Stimulated activated CD4-positive, alpha-beta T cell treated with anti-CD3 and anti-CD28 coated beads, Interleukin-4, amount 100 ng/mL, for 48 hours (primary cell): ENCODE data around the gene ABCB9.

ENCODE experiments used
- DNase-seq, 2 donors: peaks; one replicate each; pipeline ENCODE4 v3.0.0-alpha.2; 2020; ENCODE audit warnings: low read depth in 2 of 2

Gene ABCB9

DNA sequence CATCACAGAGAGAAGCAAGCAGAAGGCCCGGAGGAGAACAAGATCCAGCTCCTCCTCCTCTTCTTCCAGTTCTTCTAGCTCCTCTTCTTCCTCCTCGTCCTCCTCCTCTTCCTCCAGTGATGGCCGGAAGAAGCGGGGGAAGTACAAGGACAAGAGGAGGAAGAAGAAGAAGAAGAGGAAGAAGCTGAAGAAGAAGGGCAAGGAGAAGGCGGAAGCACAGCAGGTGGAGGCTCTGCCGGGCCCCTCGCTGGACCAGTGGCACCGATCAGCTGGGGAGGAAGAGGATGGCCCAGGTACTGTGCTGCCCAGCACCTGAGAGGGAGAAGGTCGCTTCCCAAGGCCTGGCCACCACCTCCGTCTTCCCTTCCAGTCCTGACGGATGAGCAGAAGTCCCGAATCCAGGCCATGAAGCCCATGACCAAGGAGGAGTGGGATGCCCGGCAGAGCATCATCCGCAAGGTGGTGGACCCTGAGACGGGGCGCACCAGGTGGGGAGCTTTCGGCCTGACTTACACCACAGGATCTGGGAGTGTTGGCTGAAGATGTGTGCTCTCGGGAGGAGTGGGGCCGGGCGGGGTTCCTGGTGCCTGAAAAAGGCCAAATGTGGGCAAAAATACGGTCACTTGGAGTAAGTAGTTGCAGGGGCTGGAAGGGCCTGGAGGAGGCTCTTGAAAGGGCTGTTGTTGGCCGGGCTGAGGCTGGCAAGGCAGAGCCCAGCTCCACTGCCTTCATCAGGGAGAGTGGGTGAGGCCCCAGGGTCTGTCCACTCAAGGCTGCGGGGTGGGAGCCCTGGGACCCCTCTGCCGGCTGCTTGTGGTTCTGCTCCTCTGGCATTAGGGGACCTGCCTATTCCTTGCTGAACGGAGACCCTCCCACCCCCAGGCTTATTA lies 15.6 kb upstream of the ABCB9 start:
- no peak for DNase-seq

DNA sequence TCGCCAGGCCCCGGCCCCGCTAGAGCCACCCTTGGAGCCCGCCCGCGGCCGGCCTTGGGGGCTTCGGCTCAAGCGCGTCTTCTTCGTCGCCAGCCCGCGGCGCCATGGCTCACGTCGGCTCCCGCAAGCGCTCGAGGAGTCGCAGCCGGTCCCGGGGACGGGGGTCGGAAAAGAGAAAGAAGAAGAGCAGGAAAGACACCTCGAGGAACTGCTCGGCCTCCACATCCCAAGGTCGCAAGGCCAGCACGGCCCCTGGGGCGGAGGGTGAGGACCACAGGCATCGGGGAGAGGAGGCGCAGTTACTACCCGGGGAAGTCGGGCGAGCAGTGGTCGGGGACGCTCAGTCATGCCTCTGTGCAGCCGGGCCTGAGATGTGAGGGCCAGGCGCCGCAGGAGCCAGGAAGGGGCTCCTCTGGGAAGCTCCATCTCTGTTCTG lies 14.8 kb upstream of the ABCB9 start:
- DNase-seq: no peak

DNA sequence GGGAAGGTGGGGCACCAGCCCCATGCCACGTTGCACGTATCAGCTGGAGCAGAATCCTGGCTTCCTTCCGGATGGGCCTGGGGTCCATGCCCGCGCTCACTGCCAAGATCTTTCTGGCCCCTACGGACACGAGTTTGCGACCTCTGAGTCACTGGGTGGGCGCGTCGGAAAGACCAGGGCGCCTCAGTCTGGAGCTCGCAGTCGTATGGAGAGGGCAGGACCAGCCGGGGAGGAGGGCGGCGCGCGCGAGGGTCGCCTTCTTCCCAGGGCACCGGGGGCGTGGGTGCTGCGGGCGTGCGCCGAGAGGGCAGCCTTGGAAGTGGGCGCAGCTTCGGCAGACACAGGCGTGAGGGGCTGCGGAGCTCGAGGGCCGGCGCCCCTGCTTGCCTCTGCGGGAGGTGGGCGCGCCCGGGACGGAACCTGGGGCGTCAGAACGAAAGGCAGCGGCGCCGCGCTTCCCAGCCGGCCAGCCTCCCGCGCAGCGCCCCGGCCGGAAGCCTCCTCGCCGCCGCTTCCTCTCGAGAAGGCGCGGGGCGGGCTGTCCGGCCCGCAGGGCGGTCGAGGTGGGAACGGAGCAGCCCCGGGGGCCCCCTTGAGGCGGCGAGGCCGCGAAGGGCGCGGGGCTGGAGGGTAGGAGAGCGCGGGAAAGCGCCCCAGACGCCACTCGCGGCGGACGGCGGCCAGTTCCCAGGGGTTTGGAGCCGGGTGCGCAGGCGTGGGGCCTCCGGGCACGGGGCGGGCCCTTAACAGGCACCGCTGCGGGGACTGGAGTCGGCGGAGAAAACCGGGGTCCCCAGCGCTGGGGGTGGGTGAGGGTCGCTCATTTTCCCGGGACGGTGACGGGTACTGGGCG lies 14.1 kb upstream of the ABCB9 start, which contains the start of gene ARL6IP4:
ARL6IP4 (plus strand) TSS at position 499 of the 853 bp plus-strand sequence. CDS start 459 bp downstream, outside the sequence.
- peak; percentile 57 to 61 for DNase-seq

DNA sequence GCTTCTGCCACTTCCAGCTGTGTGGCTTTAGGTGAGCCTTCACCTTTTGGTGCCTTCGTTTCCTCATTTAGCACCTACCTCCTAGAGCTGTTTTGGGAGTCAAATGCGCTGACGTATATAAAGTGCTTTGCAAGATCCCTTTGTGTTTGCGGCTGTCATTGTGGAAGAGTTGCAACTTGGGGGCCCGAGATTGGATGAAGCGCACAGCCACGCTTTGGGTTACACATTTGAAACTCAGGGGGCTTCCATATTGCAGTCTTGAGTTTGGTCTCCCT lies 13.6 kb upstream of the ABCB9 start:
- DNase-seq: no peak

DNA sequence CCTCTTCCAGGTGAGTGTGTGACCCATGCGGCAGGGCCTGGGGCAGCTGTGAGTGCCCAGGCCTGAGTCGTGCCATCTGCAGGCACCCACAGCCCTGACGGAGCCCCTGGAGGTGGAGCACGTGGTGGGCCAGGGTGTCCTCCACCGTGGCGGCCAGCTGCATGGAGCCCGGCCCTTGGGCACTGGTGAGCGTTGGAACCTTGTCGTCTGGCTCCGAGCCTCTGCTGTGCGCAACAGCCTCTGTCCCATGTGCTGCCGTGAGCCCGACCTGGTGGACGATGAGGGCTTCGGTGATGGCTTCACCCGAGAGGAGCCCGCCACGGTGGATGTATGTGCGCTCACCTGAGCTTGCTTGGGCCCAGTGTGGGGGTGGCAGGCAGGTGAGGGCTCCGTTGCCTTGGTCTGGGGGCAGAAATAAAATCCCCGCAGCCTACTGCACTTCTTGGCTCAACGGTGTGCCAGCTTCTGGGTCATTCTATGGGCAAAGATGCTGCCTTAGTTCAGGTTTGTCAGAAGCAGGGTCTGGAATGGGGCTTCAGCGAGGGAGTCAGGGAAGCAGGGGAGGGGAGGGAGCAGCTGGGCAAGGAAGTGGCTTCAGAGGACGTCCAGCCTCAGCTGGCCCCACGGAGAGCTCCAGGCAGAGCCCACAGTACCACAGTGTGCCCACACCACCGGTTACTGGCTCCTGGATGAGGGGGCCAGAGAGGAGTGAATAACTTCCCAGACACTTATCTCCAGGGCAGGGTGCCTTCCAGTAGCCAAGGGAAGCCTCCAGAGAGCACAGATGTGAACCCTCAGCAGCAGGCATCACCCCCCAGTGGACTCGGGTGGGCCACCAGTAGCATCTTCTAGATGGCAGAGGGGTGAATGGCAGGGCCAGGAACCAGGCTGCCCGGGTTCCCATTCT lies 13.0 kb upstream of the ABCB9 start:
- DNase-seq: no peak

DNA sequence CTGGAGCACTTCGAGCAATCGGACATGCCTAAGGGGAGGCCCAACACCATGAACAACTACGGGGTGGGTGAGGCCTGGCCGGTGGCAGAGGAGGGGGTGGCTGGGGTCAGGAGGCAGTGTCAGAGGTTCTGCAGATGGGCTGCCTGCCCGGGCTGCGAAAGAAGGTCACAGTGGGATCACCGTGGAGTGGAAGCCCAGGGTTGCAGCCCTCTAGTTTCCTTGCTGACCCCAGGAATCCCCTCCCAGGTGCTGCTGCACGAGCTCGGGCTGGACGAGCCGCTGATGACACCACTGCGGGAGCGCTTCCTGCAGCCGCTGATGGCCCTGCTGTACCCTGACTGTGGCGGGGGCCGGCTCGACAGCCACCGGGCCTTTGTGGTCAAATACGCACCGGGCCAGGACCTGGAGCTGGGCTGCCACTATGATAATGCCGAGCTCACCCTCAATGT lies 12.3 kb upstream of the ABCB9 start:
- DNase-seq: no peak

DNA sequence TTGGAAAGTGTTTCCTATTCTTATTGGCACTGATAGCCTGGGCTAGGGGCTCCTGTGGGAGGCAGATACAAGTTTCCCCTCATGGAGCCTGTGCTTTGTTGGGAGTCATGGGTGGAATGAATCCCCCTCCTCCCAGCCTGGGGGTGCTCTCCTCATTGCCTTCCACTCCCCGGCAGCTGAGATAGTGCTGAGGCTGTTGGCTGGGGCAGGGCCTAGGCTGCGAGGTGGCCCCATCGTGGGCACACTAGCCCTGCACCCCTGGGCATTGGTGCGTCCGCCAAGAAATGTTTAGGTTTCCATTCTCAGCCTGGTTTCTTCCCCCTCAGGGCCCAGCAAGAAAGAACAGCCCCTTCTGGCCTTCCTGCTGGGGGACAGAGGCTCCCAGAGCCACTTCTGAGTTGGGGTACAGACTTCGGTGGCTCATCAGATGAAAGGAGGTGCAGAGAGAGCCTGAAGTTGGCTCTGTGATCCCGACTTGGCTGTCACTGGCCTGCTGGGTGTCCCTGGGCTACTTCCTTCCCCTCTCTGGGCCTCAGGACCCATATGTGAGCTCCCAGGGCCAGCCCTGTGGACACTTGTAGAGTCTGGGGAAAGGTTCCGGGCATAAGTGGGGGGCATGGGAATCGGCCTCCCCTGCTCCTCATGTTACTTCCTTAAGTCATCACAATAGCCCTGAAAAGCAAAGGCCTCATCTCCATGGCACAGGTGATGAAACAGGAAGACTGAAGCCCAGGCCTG lies 11.6 kb upstream of the ABCB9 start:
- no peak for DNase-seq

DNA sequence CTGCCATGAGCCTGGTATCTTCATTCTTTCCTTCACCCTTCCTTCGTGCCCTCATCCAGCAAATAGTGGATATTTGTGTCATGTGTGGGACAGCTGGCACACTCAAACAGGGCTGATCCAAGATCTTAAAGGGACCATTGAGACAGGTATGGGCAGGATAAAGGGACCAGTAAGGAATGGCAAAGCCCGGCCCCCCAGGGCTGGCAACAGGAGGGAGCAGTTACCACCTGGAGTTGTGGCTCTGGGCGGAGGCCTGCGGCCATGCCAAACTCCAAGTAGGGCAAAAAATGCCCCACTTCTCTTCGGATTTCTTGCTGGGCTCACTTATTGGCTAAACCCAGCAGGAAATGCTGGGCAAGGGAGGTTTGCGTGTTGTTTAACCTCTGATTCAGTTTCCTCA lies 10.9 kb upstream of the ABCB9 start:
- DNase-seq: no peak

DNA sequence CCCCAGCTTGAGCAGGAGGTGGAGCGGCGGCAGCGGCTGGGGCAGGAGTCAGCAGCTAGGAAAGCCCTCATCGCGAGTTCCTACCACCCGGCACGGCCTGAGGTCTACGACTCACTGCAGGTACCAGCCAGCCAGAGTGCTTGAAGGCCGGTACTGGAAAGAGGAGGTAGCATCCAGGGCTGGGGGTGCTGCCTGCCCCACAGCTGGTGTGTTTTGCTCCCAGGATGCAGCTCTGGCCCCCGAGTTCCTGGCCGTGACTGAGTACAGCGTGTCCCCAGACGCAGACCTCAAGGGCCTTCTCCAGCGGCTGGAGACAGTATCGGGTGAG lies 10.3 kb upstream of the ABCB9 start:
- no peak for DNase-seq

DNA sequence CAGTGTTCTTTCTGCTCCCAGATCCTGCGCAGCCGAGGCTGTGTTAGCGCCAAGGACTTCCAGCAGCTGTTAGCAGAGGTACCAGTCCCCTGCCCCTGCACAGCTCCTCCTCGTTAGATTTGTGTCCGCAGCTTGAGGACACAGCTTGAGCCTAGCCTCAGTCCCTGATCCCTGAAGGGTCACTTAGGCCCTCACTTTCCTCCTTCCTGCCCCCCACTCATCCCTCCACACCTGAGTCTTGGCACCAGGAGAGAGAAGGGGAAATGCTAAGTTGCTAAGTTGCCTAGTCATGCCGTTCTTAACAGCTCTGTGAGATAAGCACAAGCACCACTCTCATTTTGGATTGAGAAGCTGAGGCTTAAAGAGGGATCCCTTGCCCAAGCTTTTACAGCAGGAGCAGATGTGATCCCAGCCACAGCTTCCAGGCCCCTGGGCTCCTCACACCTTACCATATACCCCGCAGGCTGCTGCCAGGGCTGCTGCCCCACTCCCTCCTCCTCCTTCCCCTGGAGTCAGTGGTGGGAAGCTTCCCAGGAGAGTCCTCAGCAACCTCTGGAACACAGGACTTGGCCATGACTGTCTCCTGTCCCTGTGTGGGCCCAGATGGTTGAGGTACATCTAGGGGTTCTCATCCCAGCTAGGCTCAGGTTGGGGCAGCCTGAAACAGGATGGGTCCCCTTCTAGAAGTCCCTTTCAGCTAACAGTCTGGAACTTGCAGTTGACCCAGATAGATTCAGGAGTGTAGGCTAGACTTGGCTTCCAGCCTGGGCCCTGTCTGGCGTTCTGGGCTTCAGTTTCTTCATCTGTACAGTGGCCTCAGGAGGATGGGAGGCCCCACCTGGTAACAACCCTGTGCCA lies 9.8 kb upstream of the ABCB9 start:
- no peak for DNase-seq

DNA sequence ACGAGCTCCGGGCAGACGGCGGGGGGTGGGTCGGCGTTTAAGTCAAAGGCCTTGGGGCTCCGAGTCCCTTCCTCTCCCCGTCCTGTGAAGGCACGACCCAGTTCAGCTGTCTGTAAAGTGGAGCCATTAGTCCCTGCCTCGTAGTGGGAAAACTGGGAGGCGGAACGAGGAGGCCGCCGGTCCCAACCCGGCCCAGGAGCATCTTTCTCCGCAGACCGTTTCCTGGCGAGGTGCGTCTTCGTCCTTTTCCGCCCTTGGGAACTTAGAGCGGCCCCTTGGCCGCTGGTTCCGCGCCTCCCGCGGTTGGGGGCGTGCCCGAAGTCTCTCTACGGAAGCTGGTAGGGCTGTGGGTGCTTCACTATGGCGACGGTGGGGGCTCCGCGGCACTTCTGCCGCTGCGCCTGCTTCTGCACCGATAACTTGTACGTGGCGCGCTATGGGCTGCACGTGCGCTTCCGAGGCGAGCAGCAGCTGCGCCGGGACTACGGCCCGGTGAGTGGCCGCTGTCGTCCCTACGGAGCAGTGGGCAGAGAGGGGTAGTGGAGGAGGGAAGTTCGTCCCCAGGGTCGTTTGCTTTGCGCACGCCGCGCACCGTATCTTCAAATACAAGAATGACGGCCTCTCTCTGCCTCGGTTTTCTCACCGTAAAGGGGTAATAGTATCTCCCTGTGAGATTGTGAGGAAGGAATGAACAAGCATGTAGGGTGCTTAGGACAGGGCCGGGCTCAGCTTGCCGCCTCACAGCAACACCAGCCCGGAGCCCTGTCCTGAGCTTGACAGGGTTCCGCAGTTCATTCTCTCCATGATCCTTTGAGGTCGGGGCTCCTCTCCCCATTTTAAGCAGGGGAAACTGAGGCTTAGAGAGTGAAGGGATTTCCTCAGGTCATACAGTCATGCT lies 8.9 kb upstream of the ABCB9 start, which contains the start of gene OGFOD2:
OGFOD2 (plus strand) TSS at position 353 of the 898 bp plus-strand sequence; CDS start at position 361, 8 bp downstream.
- DNase-seq: peak; percentile 84 to 91

DNA sequence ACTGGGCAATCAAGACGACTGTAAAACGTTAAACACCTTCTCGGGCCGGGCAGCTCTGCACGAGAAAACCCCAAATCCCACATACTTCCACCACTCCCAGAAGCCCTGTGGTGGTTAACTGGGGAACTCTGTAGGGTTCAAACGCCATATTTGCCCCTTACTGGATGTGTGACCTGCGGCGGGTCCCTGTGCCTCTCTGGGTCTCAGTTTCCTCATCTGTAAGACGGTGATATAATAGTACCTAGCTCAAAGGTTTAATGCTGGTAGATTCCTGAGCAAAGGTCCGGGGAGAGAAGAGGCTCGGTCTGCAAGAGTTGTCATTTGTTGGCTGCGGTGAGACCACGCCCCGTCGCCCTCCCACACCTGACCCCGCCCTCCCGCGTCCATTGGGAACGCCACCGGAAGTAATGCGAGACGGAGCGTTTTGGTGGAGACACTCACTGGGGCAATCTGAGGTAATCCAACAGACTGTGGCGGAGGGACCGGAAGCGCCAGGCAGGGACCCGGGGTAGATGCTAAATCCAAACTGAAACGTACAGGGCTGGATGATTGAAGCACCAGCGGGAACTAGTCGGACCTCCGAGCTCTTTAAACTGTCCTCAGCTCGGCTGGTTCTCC lies 8.1 kb upstream of the ABCB9 start:
- DNase-seq: peak; percentile 99

DNA sequence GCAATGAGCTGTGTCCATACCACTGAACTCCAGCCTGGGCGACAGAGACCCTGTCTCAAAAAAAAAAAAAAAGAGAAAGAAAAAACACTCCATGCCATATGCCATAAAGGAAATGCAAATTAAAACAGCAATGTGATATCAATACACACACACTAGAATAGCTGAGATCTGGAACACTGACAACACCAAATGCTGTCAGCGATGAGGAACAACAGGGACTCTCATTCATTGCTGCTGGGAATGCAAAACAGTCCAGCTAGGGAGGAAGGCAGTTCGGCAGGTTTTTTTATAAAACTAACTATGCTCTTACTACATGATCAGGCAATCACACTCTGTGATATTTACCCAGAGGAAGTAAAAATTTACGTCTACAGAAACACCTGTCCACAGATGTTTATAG lies 3.4 kb upstream of the ABCB9 start:
- no peak for DNase-seq

DNA sequence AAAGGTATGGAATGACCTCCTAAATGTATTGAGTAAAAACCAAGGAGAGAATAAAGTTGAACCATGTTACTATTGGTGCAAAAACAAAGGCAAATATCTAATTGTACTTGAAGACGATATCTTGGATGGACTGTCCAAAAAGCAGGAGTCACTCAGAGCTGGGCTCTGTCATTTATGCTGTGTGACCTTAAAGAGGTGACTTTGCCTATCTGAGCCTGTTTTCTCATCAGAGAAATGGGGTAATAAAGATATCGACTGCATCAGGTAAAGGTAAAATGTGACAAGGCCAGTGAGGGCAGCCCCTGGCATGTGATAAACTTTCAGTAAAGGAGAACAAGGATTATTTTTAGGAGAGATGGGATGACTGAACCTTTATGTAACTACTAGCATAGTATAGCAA lies 1.8 kb upstream of the ABCB9 start:
- DNase-seq: no peak

DNA sequence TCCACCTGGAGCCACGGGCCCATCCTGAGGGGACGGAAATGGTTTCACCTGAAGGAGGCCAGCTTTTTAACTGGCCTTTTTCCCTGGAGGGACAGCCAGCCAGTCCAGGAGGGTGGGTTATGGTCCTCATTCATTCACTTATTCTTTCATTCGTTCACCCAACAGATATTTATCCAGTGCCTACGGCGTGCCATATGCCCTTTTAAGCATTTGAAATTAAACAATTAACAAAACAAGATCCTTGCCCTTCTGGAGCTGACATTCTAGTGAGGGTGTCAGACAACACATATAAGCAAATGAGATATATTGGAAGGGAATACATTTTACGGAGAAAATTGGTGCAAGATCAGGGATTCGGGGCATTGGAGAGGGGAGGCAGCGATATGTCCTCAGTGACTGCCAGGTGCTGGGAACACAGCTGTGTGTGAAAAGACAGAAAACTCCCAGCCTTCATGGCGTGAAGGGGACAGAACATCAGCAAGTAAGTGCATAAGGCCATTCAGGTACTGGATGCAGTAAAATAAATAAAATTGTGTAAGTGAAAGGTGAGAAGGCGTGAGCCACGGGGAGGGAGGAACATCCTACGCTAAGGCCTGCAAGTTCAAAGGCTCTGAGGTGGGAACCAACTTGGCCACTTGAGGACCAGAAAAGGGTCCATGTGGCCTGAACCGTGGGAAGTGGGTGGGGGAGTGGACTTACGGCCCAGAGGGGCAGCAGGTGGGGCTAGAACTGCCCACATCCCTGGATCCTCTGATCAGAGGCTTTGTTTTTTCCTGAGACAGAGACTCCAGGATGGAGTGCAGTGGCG lies 684 bp upstream of the ABCB9 start:
- DNase-seq: no peak

DNA sequence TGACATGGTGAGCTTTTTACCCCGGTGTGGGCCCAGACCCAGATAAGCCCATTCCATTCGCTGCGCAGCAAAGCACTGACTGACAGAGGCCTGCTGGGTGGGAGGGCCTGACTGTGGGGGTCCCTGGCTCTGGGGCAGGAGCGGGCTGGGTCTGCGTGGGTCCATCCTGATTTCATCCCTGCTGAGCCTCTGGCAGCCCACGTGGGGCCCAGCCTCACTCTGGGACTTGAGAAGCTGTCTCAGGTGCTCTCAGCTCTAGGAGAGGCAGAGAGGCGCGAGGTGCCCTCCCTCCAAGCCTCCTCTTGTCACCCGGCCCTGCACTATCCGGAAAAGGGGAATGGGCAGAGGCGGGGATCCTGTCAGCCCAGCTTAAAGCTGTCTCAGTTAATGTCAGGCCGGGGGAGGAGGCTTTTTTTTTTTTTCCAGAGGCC lies 927 bp downstream of the ABCB9 start:
- no peak for DNase-seq

DNA sequence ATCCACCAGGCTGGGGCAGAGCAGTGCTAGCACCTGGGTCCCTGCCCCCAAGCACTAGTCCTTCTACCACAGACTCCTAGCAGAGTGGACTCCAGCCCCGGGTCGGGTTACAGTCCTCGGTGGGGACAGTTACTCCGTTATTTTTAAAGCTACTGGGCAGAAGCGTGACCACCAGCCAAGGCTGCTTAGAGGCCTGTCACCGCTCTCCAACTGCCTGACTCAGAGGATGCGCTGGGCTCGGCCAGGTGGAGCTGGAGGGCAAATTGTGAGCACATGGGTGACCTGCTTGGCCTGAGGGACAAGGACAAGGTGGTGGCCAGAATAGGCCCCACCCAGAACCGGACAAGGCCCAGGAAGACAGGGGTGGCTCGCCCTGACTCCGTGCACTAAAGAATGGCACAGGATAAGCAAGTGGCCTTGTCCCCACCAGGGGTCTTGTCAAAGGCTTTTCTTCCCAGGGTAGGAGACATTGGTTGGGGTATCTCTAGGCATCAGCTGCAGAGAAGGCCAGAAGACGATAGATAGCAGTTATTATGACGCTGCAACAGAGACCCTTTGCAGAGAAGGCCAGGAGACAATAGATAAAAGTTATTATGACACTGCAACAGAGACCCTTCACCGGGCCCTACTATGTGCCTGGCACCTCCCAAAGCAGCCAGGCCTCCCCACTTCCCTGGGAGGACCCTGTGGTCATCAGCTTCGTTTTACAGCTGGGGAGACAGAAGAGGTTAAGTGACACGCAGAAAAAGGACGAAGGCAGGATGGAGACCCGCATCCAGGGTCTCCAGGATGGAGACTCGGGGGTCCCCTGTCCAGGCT lies 1.6 kb downstream of the ABCB9 start:
- DNase-seq: no peak
